Cardiac fibroblast (primary cell): Measurements from ENCODE around the gene FDX1.
A peak's percentile ranks its signal among the peaks of the same experiment; 100 is the strongest.

Experiments
- DNase-seq, 2 donors: peaks; one replicate each; pipeline versions ENCODE4 v3.0.0 to v3.0.0-alpha.2; 2010; ENCODE audit warnings: low read depth in 2 of 2
- H3K4me3 ChIP-seq, 2 donors: replicated peaks in 1 of 2; 1 replicate in 1 of 2; 2 replicates in 1 of 2; pipeline ENCODE4 v1.5.1; 2011; ENCODE audit warnings: low read depth in 2 of 2, low read length in 2 of 2, mild to moderate bottlenecking in 2 of 2, moderate library complexity in 1 of 2
- TF ChIP-seq, protein P1 (sequence below): IDR thresholded peaks from one replicate; pipeline ENCODE4 v1.5.1; 2011; ENCODE audit warnings: low read depth, mild to moderate bottlenecking, low read length, inconsistent platforms

Gene FDX1

GRCh38 chr11:110508786-110509185 lies 79.0 kb downstream of the FDX1 start:
- DNase-seq: no peak
- TF ChIP-seq, protein P1, sequence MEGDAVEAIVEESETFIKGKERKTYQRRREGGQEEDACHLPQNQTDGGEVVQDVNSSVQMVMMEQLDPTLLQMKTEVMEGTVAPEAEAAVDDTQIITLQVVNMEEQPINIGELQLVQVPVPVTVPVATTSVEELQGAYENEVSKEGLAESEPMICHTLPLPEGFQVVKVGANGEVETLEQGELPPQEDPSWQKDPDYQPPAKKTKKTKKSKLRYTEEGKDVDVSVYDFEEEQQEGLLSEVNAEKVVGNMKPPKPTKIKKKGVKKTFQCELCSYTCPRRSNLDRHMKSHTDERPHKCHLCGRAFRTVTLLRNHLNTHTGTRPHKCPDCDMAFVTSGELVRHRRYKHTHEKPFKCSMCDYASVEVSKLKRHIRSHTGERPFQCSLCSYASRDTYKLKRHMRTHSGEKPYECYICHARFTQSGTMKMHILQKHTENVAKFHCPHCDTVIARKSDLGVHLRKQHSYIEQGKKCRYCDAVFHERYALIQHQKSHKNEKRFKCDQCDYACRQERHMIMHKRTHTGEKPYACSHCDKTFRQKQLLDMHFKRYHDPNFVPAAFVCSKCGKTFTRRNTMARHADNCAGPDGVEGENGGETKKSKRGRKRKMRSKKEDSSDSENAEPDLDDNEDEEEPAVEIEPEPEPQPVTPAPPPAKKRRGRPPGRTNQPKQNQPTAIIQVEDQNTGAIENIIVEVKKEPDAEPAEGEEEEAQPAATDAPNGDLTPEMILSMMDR: no peak

DNA sequence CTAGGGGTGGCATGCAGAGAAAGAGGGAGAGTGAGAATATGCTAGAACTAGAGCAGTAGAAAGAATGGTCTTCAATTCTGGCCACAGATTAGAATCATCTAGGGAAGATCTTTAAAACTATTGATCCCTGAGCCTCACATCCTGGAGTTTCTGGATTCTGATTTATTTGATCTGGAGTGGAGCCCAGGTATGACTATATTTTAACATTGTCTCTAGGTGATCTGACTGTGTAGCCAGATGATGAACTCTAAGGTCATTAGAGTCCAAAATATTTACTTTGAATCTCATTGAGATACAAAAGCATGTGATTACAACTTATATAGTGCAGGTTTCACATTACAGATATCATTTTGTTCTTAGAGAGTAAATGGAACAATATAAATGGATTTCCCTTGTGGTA lies 79.7 kb downstream of the FDX1 start:
- TF ChIP-seq, protein P1: no peak
- no peak for DNase-seq

More at GRCh38 chr11:110508786-110509185, 79.0 kb downstream of the FDX1 start:
- no peak overlapping the region for H3K4me3 ChIP-seq

GRCh38 chr11:110512026-110512425 lies 82.3 kb downstream of the FDX1 start:
- TF ChIP-seq, protein P1: no peak
- no peak overlapping the region for H3K4me3 ChIP-seq
- no peak for DNase-seq

More for the DNA sequence above, 79.7 kb downstream of the FDX1 start:
- no peak overlapping the region for H3K4me3 ChIP-seq

GRCh38 chr11:110513259-110513801 lies 83.6 kb downstream of the FDX1 start:
- TF ChIP-seq, protein P1: no peak
- DNase-seq: no peak
- no peak overlapping the region for H3K4me3 ChIP-seq

GRCh38 chr11:110513846-110514437 lies 84.2 kb downstream of the FDX1 start:
- H3K4me3 ChIP-seq: no peak overlapping the region
- TF ChIP-seq, protein P1: no peak
- peak in 1 of 2 donors; percentile 65 for DNase-seq
